ENCODE results near the gene IQSEC1. TPM values are rescaled to one million over a fixed set of nuclear protein-coding genes. Genes with fewer than 3 reads are reported as not detected.

The IQSEC1 gene
- total and polyA plus RNA-seq, 2 donors (not counting 3 experiments of a cell fraction or from before 2014, with no cell fraction given): 5.2 to 18.0 TPM

DNA sequence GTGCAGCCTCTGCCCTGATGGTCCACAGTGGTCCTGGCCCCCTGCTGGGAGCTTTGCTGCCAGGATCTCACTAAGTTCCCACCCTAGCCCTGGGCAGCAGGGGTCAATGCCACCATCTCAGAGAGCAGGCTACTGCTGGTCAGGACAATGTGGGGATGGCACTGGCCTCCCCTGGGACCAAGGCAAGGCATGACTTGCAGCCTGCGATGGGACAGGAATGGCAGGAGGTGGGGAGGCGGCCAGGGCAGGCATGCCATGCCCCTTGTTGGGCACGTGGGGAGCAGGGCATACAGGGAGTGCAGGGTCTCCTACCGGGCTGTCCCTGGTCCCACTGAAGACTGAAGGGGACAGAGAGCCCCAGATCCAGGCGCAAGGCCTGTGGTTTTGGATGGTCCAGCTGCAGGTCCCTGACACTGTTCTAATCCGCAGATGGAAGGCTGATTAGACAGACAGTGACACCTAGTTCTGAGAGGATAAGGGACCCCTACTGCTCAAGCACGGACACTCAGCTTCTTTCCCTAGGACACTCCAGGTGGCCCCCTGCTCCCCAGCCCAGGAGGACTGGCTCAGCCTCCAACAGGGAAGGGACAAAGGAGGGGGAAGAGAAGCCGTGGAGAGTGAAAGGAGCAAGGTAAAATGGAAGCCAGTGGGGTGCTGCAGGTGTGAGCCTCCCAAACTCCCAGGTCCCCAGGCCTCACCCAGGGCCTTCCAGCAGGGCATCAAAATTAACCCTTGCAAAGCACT, 162.7 kb downstream of the IQSEC1 start:
- DNase-seq (ENCODE audit: low read depth, low spot score) (no peak), FAIRE-seq (no peak)
- intact Hi-C loops (cut with micrococcal nuclease) (no loop called here), dilution Hi-C loops (cut with MboI; ENCODE audit: extremely low pct_ligation_motif_present, low sequenced_read_pairs) (no loop called here)
- ChIA-PET POLR2A (no interaction called here), CTCF (no interaction called here)
- Histone ChIP-seq H3K9me3 (replicated peaks; ENCODE audit: control insufficient read depth, insufficient read depth, low read length) (no peaks in the 10 kb centered on the region), H4K20me1 (replicated peaks; ENCODE audit: control insufficient read depth, extremely low read depth, insufficient read depth, low read length) (no peaks in the 10 kb centered on the region), H3K4me1 (ENCODE audit: control insufficient read depth, extremely low read depth, insufficient read depth, low read length) (no peaks in the 10 kb centered on the region), H2AFZ (ENCODE audit: low read depth, low read length) (no peak overlapping the region), H3K9me1 (replicated peaks; ENCODE audit: control insufficient read depth, extremely low read depth, insufficient read depth, low read length) (no peaks in the 10 kb centered on the region), H3K27me3 (ENCODE audit: control insufficient read depth in 2 of 2, insufficient read depth in 2 of 2, low read length in 2 of 2) (no peaks in the 10 kb centered on the region), H3K4me3 (replicated peaks in 1 of 3; ENCODE audit: insufficient read depth in 1 of 3, low read depth in 1 of 3, low read length in 3 of 3) (no peak overlapping the region), H3K27ac (ENCODE audit: insufficient read depth, low read depth, low read length) (no peak overlapping the region), H3K4me2 (ENCODE audit: insufficient read depth, low read length) (no peak overlapping the region), H3K36me3 (ENCODE audit: control insufficient read depth in 2 of 2, extremely low read depth in 1 of 2, insufficient read depth in 2 of 2, low read length in 2 of 2) (peaks cover 0 to 27% of the 10 kb centered on the region in 2 experiments), H3K9ac (replicated peaks; ENCODE audit: extremely low read depth, insufficient read depth, low read length) (no peak overlapping the region), H3K79me2 (ENCODE audit: control insufficient read depth, insufficient read depth, low read length) (no peaks in the 10 kb centered on the region)
- no peak for TF ChIP-seq POLR2AphosphoS5 (IDR thresholded peaks at IDR 0.05; ENCODE audit: insufficient read depth, low read depth, low read length)
- TF ChIP-seq GATA2 (IDR thresholded peaks at IDR 0.05; ENCODE audit: insufficient read depth, insufficient read length, low read depth, low read length): no peak
- no peak for TF ChIP-seq POLR2A (IDR thresholded peaks at IDR 0.05; ENCODE audit: low read depth, low read length)
- TF ChIP-seq, protein P1, sequence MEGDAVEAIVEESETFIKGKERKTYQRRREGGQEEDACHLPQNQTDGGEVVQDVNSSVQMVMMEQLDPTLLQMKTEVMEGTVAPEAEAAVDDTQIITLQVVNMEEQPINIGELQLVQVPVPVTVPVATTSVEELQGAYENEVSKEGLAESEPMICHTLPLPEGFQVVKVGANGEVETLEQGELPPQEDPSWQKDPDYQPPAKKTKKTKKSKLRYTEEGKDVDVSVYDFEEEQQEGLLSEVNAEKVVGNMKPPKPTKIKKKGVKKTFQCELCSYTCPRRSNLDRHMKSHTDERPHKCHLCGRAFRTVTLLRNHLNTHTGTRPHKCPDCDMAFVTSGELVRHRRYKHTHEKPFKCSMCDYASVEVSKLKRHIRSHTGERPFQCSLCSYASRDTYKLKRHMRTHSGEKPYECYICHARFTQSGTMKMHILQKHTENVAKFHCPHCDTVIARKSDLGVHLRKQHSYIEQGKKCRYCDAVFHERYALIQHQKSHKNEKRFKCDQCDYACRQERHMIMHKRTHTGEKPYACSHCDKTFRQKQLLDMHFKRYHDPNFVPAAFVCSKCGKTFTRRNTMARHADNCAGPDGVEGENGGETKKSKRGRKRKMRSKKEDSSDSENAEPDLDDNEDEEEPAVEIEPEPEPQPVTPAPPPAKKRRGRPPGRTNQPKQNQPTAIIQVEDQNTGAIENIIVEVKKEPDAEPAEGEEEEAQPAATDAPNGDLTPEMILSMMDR (IDR thresholded peaks at IDR 0.05; ENCODE audit: extremely low read depth in 1 of 2, insufficient read depth in 1 of 2, low read depth in 1 of 2, low read length in 2 of 2): no peak
- TF ChIP-seq, protein P2, sequence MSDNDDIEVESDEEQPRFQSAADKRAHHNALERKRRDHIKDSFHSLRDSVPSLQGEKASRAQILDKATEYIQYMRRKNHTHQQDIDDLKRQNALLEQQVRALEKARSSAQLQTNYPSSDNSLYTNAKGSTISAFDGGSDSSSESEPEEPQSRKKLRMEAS (IDR thresholded peaks at IDR 0.05; ENCODE audit: insufficient read depth, insufficient read length): no peak
- TF ChIP-seq JUN (IDR thresholded peaks at IDR 0.05; ENCODE audit: borderline replicate concordance, insufficient read depth, insufficient read length, low read depth): no peak
- TF ChIP-seq FOS (IDR thresholded peaks at IDR 0.05; ENCODE audit: borderline replicate concordance, insufficient read depth, low read length): no peak
- no peak for TF ChIP-seq EZH2 (IDR thresholded peaks at IDR 0.05; ENCODE audit: borderline replicate concordance, low read depth, low read length, severe bottlenecking)
- no TSS peak for BruUV-seq (replicated peaks)
